22Rv1 (cell line): ENCODE data around the gene PCNX1.

ENCODE experiments used
- H3K27ac ChIP-seq: fragments of 450-650 bp; 2 replicates; pipeline ENCODE4 v1.5.1; 2017
- ZFX ChIP-seq: fragments of 450-650 bp; IDR thresholded peaks from 2 replicates; pipeline ENCODE4 v1.6.1; 2017; ENCODE audit warnings: antibody characterized with exemption, borderline replicate concordance
- TF ChIP-seq, protein P1 (sequence below): fragments of 450-650 bp; IDR thresholded peaks from 2 replicates; pipeline ENCODE4 v1.5.1; 2017; ENCODE audit warnings: mild to moderate bottlenecking

PCNX1 gene

DNA sequence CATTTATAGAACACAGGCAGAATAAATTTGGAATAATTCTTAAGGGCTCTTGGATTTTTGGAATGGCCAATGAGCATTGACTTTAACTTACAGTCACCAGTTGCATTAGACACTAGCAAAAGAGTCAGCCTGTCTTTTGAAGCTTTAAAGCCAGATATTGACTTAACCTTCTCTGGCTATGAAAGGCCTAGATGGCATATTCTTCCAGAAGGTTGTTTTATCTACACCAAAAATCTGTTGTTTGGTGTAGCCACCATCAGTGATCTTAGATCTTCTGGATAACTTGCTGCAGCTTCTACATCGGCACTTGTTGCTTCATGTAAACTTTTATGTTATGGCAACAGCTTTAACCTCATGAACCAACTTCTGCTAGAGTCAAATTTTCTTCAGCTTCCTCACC lies 10.4 kb downstream of the PCNX1 start:
- H3K27ac ChIP-seq, result no peak overlapping the region

DNA sequence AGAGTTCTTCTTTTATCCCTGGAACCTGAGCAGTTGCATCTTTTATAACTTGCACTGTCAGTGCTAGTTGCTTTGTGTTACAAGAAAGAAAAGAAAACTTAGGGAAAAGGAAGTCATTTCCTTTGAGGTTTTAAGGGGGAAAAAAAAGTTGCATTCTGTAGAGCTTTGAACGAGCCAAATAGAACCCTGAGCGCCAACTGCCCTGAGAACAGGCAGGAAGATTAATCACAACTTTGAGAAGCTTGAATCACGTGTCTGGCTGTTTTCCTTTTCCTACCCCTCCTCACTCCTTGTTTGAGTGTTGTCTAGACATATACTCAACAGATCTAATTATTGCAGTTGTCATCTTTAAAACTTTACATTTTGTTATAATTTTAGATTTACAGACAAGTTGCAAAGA lies 12.5 kb downstream of the PCNX1 start:
- TF ChIP-seq, protein P1, sequence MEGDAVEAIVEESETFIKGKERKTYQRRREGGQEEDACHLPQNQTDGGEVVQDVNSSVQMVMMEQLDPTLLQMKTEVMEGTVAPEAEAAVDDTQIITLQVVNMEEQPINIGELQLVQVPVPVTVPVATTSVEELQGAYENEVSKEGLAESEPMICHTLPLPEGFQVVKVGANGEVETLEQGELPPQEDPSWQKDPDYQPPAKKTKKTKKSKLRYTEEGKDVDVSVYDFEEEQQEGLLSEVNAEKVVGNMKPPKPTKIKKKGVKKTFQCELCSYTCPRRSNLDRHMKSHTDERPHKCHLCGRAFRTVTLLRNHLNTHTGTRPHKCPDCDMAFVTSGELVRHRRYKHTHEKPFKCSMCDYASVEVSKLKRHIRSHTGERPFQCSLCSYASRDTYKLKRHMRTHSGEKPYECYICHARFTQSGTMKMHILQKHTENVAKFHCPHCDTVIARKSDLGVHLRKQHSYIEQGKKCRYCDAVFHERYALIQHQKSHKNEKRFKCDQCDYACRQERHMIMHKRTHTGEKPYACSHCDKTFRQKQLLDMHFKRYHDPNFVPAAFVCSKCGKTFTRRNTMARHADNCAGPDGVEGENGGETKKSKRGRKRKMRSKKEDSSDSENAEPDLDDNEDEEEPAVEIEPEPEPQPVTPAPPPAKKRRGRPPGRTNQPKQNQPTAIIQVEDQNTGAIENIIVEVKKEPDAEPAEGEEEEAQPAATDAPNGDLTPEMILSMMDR, result no peak
- TF ChIP-seq ZFX, result no peak
- H3K27ac ChIP-seq, result no peak overlapping the region

More for the DNA sequence above, 10.4 kb downstream of the PCNX1 start:
- TF ChIP-seq, protein P1, result no peak
- no peak for TF ChIP-seq ZFX

DNA sequence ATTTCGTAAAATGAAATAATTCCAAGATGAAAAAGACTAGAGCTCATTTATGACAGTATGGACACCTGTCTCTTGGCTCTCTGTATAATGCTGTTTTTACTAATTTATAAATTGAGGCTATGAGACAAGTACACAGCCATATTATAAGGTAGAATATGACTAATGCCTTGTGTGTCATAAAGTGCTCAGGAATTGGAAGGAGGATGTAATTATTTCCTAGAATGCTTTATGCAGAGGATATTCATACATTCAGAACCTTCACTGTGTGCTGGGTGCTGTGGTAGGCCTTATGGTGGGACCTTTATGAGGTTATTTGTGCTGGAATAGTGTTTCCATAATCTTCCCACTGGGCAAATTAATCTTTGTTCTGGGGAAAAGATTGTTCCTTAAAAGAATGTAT lies 13.3 kb downstream of the PCNX1 start:
- no peak overlapping the region for H3K27ac ChIP-seq
- TF ChIP-seq ZFX, result no peak
- TF ChIP-seq, protein P1, result no peak

DNA sequence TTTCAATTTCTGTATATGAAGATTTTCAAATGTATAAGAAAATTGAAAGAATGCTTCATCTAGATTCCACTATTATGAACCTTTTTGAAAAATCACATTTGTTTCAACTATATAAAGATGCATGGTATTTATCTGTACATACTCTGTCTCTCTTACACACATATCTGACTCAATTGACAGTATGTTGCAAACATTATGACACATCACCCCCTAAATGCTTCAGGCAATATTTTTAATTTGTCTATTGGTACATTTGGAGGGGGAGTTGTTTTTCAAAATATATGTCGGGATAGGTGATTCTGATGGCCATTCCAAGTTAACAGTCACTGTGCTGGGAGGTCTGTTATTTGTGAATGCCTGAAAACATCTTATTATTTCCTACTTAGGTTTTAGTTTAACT lies 14.4 kb downstream of the PCNX1 start:
- TF ChIP-seq, protein P1, result no peak
- TF ChIP-seq ZFX, result no peak
- H3K27ac ChIP-seq, result no peak overlapping the region

DNA sequence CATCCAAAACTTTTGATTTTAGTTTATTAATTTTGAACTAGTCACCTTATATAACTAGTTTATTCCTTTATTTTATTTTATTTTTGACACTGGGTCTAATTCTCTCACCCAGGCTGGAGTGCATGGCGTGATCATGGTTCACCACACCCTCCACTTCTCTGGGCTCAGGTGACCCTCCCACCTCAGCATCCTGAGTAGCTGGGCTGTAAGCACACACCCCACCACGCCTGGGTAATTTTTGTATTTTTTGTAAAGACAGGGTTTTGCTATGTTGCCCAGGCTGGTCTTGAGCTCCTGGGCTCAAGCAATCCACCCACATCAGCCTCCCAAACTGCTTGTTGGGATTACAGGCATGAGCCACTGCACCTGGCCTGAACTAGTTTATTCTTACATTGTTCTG lies 17.3 kb downstream of the PCNX1 start:
- H3K27ac ChIP-seq, result no peak overlapping the region
- TF ChIP-seq, protein P1, result no peak
- TF ChIP-seq ZFX, result no peak

DNA sequence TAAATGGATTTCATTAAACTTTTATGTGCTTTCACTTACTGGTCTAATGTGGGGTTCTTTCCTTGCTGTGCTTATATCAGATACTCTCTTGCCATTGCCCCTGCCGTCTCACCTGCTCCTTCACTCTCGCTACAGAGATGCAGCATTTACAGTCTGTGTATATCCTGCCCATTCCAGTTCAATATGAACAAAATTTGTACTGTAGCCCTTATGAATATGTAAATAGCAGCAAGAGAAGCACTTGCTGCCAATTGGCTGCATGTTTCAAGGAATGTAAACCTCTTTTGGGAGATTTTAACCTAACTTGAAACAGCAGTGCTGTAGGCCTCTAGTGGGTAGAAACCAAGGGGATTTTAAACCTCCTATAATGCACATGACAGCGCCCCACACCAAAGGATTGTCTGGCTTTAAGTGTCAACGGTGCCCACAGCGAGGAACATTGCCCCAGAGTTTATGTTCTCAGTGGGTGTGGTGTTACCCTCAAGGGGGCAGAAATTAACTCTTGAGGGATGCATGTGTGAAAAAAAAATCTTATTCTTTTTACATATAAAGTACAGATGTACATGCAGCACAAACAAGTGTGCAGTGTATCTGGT lies 19.1 kb downstream of the PCNX1 start:
- TF ChIP-seq, protein P1, result no peak
- TF ChIP-seq ZFX, result no peak
- H3K27ac ChIP-seq, result no peak overlapping the region

DNA sequence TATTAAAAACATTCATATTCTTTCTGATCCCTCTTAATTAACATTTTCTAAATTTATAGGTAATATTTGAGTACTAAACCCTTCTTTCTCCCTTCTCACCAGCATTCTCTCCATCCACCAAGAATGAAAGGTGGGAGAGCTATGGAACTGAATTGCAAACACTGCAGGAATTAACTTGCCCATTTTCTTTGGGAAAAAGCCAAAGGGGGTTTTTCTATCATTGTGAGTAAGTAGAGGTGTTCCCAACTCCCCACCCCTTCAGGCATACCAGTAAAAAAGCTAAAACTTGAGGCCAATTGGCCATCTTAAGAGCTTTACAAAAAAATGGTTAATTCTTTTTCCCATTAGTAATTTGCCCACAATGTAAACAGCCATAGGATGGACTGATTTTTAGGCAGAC lies 23.7 kb downstream of the PCNX1 start:
- TF ChIP-seq ZFX, result no peak
- TF ChIP-seq, protein P1, result no peak
- no peak overlapping the region for H3K27ac ChIP-seq
